H1 (cell line): ENCODE results near the gene DNAJC6. TPM values are rescaled to one million over a fixed set of nuclear protein-coding genes. Genes with fewer than 3 reads are reported as not detected.

ENCODE experiments used
- CTCF ChIA-PET: fragments of 300-600 bp; sonication (Branson Sonifier 250); formaldehyde crosslinking; loops from one replicate; lab custom pipeline; 2021; ENCODE audit not compliant: partially characterized antibody; lab: Charles Lee
- POLR2A ChIA-PET: fragments of 300-600 bp; sonication (Branson Sonifier 250); formaldehyde crosslinking; loops from one replicate; lab custom pipeline; 2021; ENCODE audit warnings: inconsistent platforms; ENCODE audit not compliant: partially characterized antibody; lab: Charles Lee
- DNase-seq, 2 experiments: peaks; one replicate each; pipeline versions ENCODE4 v3.0.0 to v3.0.0-alpha.2; 2010 to 2022; ENCODE audit warnings: low spot score in 2 of 2, low read depth in 1 of 2, mixed read lengths in 1 of 2
- FAIRE-seq: peaks from 2 replicates; lab custom pipeline; 2011; peaks lifted over from hg19 to GRCh38; lab: Jason Lieb, UNC
- H2AFZ ChIP-seq: 2 replicates; pipeline ENCODE4 v1.8.1; 2012; ENCODE audit warnings: low read length, inconsistent platforms
- H2AK5ac ChIP-seq: 2 replicates; pipeline ENCODE4 v1.6.1; 2013; ENCODE audit warnings: low read depth, low read length
- H2BK120ac ChIP-seq: replicated peaks from 2 replicates; pipeline ENCODE3; 2013; ENCODE audit warnings: low read depth, low read length, inconsistent platforms
- H2BK12ac ChIP-seq: 2 replicates; pipeline ENCODE4 v1.6.1; 2013; ENCODE audit warnings: low read depth, low read length
- H2BK15ac ChIP-seq: 2 replicates; pipeline ENCODE4 v1.6.1; 2013; ENCODE audit warnings: low read length
- H2BK20ac ChIP-seq: 2 replicates; pipeline ENCODE4 v1.6.1; 2013; ENCODE audit warnings: low read length
- H2BK5ac ChIP-seq: 2 replicates; pipeline ENCODE4 v1.6.1; 2013; ENCODE audit warnings: low read depth, low read length
- H3K14ac ChIP-seq: 2 replicates; pipeline ENCODE4 v1.6.1; 2013; ENCODE audit warnings: inconsistent platforms; ENCODE audit not compliant: insufficient read length
- H3K18ac ChIP-seq: 2 replicates; pipeline ENCODE4 v1.6.1; 2013; ENCODE audit warnings: low read length; ENCODE audit errors: extremely low read depth
- H3K23ac ChIP-seq: 2 replicates; pipeline ENCODE4 v1.6.1; 2013; ENCODE audit warnings: inconsistent platforms; ENCODE audit not compliant: insufficient read length
- H3K23me2 ChIP-seq: 2 replicates; pipeline ENCODE4 v1.6.1; 2013; ENCODE audit warnings: low read depth, low read length
- H3K27ac ChIP-seq: 2 replicates; pipeline ENCODE4 v1.6.1; 2011; ENCODE audit warnings: low read depth, low read length, inconsistent platforms
- H3K27me3 ChIP-seq, 4 experiments: replicated peaks in 1 of 4; 1 replicate in 1 of 4; 2 replicates in 3 of 4; pipeline versions ENCODE4 v1.6.1 to v1.8.1; 2011 to 2013; ENCODE audit warnings: low read length in 3 of 4, mild to moderate bottlenecking in 3 of 4, inconsistent platforms in 2 of 4, mixed read lengths in 2 of 4, moderate library complexity in 1 of 4; ENCODE audit not compliant: control insufficient read depth in 3 of 4, insufficient read depth in 3 of 4; ENCODE audit errors: extremely low read depth in 1 of 4
- H3K36me3 ChIP-seq, 4 experiments: 2 replicates each; pipeline versions ENCODE4 v1.6.1 to v1.8.1; 2011 to 2013; ENCODE audit warnings: mild to moderate bottlenecking in 4 of 4, low read length in 3 of 4, moderate library complexity in 2 of 4, control low read depth in 1 of 4, inconsistent platforms in 1 of 4; ENCODE audit not compliant: insufficient read depth in 4 of 4, control insufficient read depth in 2 of 4
- H3K4ac ChIP-seq: replicated peaks from 2 replicates; pipeline ENCODE3; 2013; ENCODE audit warnings: low read length, low read depth, mixed read lengths, inconsistent platforms; ENCODE audit not compliant: insufficient read length
- H3K4me1 ChIP-seq, 4 experiments: replicated peaks in 1 of 4; 1 replicate in 1 of 4; 2 replicates in 3 of 4; pipeline versions ENCODE4 v1.6.1 to v1.8.1; 2011 to 2013; ENCODE audit warnings: low read length in 3 of 4, inconsistent platforms in 2 of 4, mixed read lengths in 1 of 4; ENCODE audit not compliant: insufficient read depth in 4 of 4, control insufficient read depth in 3 of 4
- H3K4me2 ChIP-seq, 2 experiments: 2 replicates each; pipeline versions ENCODE4 v1.6.1 to v1.8.1; 2011 to 2013; ENCODE audit warnings: low read depth in 2 of 2, low read length in 2 of 2, control low read depth in 1 of 2, inconsistent platforms in 1 of 2, mild to moderate bottlenecking in 1 of 2; ENCODE audit not compliant: insufficient read depth in 1 of 2
- H3K4me3 ChIP-seq, 4 experiments: fragments of 200-600, 300-600 bp in 1 of 4; sonication (generic), shearing (Covaris generic), sonication (Bioruptor Twin) in 1 of 4; 2 replicates each; pipeline versions ENCODE4 v1.5.1 to v1.8.1; 2011 to 2016; ENCODE audit warnings: low read length in 4 of 4, low read depth in 3 of 4, control low read depth in 2 of 4, inconsistent platforms in 2 of 4, mild to moderate bottlenecking in 2 of 4, mixed read lengths in 1 of 4, moderate library complexity in 1 of 4; ENCODE audit not compliant: insufficient read depth in 2 of 4; ENCODE audit errors: extremely low read depth in 1 of 4
- H3K56ac ChIP-seq: replicated peaks from 2 replicates; pipeline ENCODE3; 2013; ENCODE audit warnings: low read depth, mild to moderate bottlenecking, mixed read lengths, low read length, inconsistent platforms; ENCODE audit not compliant: insufficient read length
- H3K79me1 ChIP-seq: 2 replicates; pipeline ENCODE4 v1.6.1; 2013; ENCODE audit warnings: low read depth, low read length, control low read depth
- H3K79me2 ChIP-seq, 2 experiments: 2 replicates each; pipeline versions ENCODE4 v1.6.1 to v1.8.1; 2012 to 2013; ENCODE audit warnings: low read length in 2 of 2, mild to moderate bottlenecking in 2 of 2, inconsistent platforms in 1 of 2; ENCODE audit not compliant: insufficient read depth in 2 of 2, control insufficient read depth in 1 of 2
- H3K9ac ChIP-seq, 4 experiments: replicated peaks in 1 of 4; 1 replicate in 1 of 4; 2 replicates in 3 of 4; pipeline versions ENCODE4 v1.6.1 to v1.8.1; 2011 to 2013; ENCODE audit warnings: low read depth in 3 of 4, low read length in 3 of 4, control low read depth in 2 of 4, mild to moderate bottlenecking in 2 of 4, moderate library complexity in 2 of 4, inconsistent platforms in 1 of 4; ENCODE audit errors: extremely low read depth in 1 of 4
- H3K9me3 ChIP-seq, 2 experiments: 2 replicates each; pipeline versions ENCODE4 v1.6.1 to v1.8.1; 2012 to 2013; ENCODE audit warnings: mild to moderate bottlenecking in 2 of 2, moderate library complexity in 2 of 2, control low read depth in 1 of 2, inconsistent platforms in 1 of 2, low read depth in 1 of 2, low read length in 1 of 2, mixed read lengths in 1 of 2; ENCODE audit not compliant: insufficient read depth in 2 of 2
- H4K20me1 ChIP-seq, 2 experiments: replicated peaks in 1 of 2; 2 replicates each; pipeline versions ENCODE3 to v1.8.1; 2011 to 2013; ENCODE audit warnings: inconsistent platforms in 2 of 2, low read length in 2 of 2, mild to moderate bottlenecking in 1 of 2; ENCODE audit not compliant: insufficient read depth in 2 of 2, control insufficient read depth in 1 of 2
- H4K5ac ChIP-seq: 2 replicates; pipeline ENCODE4 v1.6.1; 2013; ENCODE audit warnings: low read length, low read depth, mixed read lengths, inconsistent platforms; ENCODE audit not compliant: insufficient read length
- H4K8ac ChIP-seq: 2 replicates; pipeline ENCODE4 v1.8.0; 2013; ENCODE audit warnings: mild to moderate bottlenecking, moderate library complexity, low read length, inconsistent platforms; ENCODE audit not compliant: insufficient read depth; ENCODE audit errors: extremely low read depth
- H4K91ac ChIP-seq: replicated peaks from 2 replicates; pipeline ENCODE3; 2013; ENCODE audit warnings: low read length, mixed read lengths, inconsistent platforms; ENCODE audit not compliant: insufficient read length
- ASH2L ChIP-seq: fragments of 200-600, 300-600 bp; sonication (generic); IDR thresholded peaks from one replicate; pipeline ENCODE4 v1.7.1; 2017; ENCODE audit warnings: low read length
- CREB1 ChIP-seq: IDR thresholded peaks from 2 replicates; pipeline ENCODE4 v1.6.1; 2012; ENCODE audit warnings: inconsistent platforms
- HDAC6 ChIP-seq: IDR thresholded peaks from one replicate; pipeline ENCODE4 v1.7.1; 2012; ENCODE audit warnings: low read depth, mild to moderate bottlenecking, inconsistent platforms, low read length, moderate library complexity
- JUND ChIP-seq: IDR thresholded peaks from 2 replicates; pipeline ENCODE4 v1.6.1; 2011; ENCODE audit warnings: mild to moderate bottlenecking, improper control_type of control experiment, low read length
- NRF1 ChIP-seq: IDR thresholded peaks from 2 replicates; pipeline ENCODE4 v1.6.1; 2011; ENCODE audit warnings: mild to moderate bottlenecking, low read depth, low read length, improper control_type of control experiment
- POLR2AphosphoS5 ChIP-seq: IDR thresholded peaks from 2 replicates; pipeline ENCODE4 v1.6.1; 2011; ENCODE audit warnings: low read depth, low read length
- RAD21 ChIP-seq, 2 experiments: IDR thresholded peaks in 1 of 2; conservative IDR thresholded peaks in 1 of 2; 2 replicates each; pipeline ENCODE4 v1.6.1; 2011; ENCODE audit warnings: low read depth in 2 of 2, low read length in 2 of 2, improper control_type of control experiment in 1 of 2, inconsistent platforms in 1 of 2, mild to moderate bottlenecking in 1 of 2, moderate library complexity in 1 of 2
- YY1 ChIP-seq: IDR thresholded peaks from 2 replicates; pipeline ENCODE4 v1.6.1; 2011; ENCODE audit warnings: low read depth, mild to moderate bottlenecking, low read length
- WGBS, 2 experiments: shearing (Covaris generic) in 1 of 2; methylation state at CpG; one replicate each; pipeline versions ENCODE4 v1.1.6 to v1.1.7; 2013 to 2015; ENCODE audit warnings: low lambda C conversion rate in 2 of 2, mixed read lengths in 2 of 2, inconsistent platforms in 1 of 2, low coverage in 1 of 2, missing lambda C conversion rate in 1 of 2; ENCODE audit not compliant: insufficient replicate concordance in 2 of 2, insufficient coverage in 1 of 2, insufficient read length in 1 of 2; ENCODE audit errors: extremely low coverage in 1 of 2, missing lambda C conversion rate in 1 of 2; 5-methylcytosine and 5-hydroxymethylcytosine counted together
- polyA plus RNA-seq, 7 experiments: library from polyadenylated mRNA; depleted of rRNA in 3 of 7; stranded (reverse) in 5 of 7; unstranded in 2 of 7; fragments of >200 nt in 5 of 7; fragments of 200-250 nt in 2 of 7; gene quantifications; 1 replicate in 5 of 7; 2 replicates in 1 of 7; 4 replicates in 1 of 7; pipeline versions ENCODE4 v1.2.1 to v1.2.3, GENCODE V29; 2011 to 2013; ENCODE audit warnings: missing spikeins in 2 of 7, mixed read lengths in 2 of 7
- total RNA-seq: library from RNA; stranded (reverse); fragmentation: NEBNext Ultra II Directional; extraction: Animal tissue kit (Norgen Biotek cat#: 25700); gene quantifications from 2 replicates; pipeline ENCODE4 v1.2.1, GENCODE V29; 2021
- TF ChIP-seq, protein P1 (sequence below): IDR thresholded peaks from 2 replicates; pipeline ENCODE4 v1.6.1; 2012; ENCODE audit warnings: low read length, inconsistent platforms
- TF ChIP-seq, protein P2 (sequence below): IDR thresholded peaks from 2 replicates; pipeline ENCODE4 v1.6.1; 2012; ENCODE audit warnings: inconsistent platforms

Gene DNAJC6
- total and polyA plus RNA-seq, 2 of the 8 experiments (the other 6 are each of a cell fraction or from before 2014, with no cell fraction given) = 1.6 to 3.0 TPM

DNA sequence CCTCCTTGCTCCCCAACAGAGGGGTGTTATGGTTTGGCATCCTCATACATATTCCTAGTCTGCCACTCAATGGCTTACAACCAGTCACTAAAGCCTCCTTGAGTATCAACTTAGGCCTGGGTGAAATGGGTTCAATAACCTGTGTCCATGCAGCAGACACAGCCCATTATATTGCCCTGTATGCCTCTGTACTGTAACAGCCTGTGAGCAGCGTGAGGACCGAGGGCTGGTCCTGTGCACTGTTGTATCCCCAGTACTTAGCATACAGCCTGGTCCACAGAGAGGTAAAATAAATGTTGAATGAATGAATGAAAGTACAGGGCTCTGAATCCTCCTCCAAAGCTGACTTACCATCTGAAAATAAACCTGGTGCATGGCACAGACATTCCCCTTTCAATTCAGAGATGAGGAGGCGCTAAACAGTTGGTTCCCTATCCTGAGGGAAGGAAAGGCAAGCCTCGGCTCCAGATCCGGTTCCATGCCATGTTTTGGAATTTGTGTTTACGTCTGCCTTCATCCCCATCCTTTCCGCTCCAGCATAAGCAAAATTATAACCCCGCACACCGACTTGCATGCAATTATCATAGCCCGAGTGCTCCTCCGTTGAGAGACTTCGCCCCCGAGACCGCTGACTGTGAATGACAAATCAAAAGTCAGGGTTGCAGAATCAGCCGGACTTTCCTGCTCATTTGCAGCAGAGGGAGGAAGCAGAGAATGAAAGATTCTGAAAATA is 45.0 kb upstream of the DNAJC6 start:
- no peak overlapping the region for H2BK120ac ChIP-seq
- H3K4ac ChIP-seq = no peak overlapping the region
- POLR2A ChIA-PET = interaction anchor here (0.8 to 1.4 kb wide), 4 partner anchors 9 to 45 kb away, joined by 3 to 8 read pairs (median 4); partner anchors contain the start of gene DNAJC6
- H3K79me2 ChIP-seq = no peaks in the 10 kb centered on the region
- H3K36me3 ChIP-seq = no peaks in the 10 kb centered on the region
- H3K4me3 ChIP-seq = peak overlapping the region; percentile 49 to 73 (median 64); a peak in 7 of 8 replicates
- no peak overlapping the region for H2BK12ac ChIP-seq
- no peak overlapping the region for H2BK15ac ChIP-seq
- no peak overlapping the region for H3K14ac ChIP-seq
- peaks cover 4% of the 10 kb centered on the region for H3K23me2 ChIP-seq
- H3K18ac ChIP-seq = no peak overlapping the region
- CTCF ChIA-PET = interaction anchor here (0.6 to 3.8 kb wide), 5 partner anchors 10 to 423 kb away, joined by 3 to 15 read pairs (median 3); no protein-coding TSS in a partner anchor
- no peak overlapping the region for H2BK5ac ChIP-seq
- no peak overlapping the region for H3K9ac ChIP-seq
- no peaks in the 10 kb centered on the region for H3K79me1 ChIP-seq
- peak overlapping the region; percentile 59 to 73 for H3K4me2 ChIP-seq
- no peak overlapping the region for H4K91ac ChIP-seq
- H2BK20ac ChIP-seq = no peak overlapping the region
- DNase-seq (peak in 1 of 2 experiments; percentile 81), FAIRE-seq (no peak)
- no peaks in the 10 kb centered on the region; a peak in 3 of 7 replicates for H3K27me3 ChIP-seq
- no peaks in the 10 kb centered on the region for H3K9me3 ChIP-seq
- no peak overlapping the region for H3K23ac ChIP-seq
- no peak overlapping the region for H2AK5ac ChIP-seq
- H4K20me1 ChIP-seq = no peaks in the 10 kb centered on the region
- peaks cover 0 to 5% (median 3%) of the 10 kb centered on the region in 4 experiments; a peak in 5 of 7 replicates for H3K4me1 ChIP-seq
- H4K5ac ChIP-seq = no peak overlapping the region
- no peak overlapping the region for H4K8ac ChIP-seq
- no peak overlapping the region for H3K56ac ChIP-seq
- H2AFZ ChIP-seq = 0 out of 2 replicates have a peak overlapping the region, but pooled peaks have one; percentile 11
- H3K27ac ChIP-seq = no peak overlapping the region
- WGBS, 2 experiments = 12% methylated on average over 15 of the region's 15 CpGs; no CpG with 5 or more reads in 1 of the 2 experiments
- TF ChIP-seq NRF1 (no peak), CREB1 (0 out of 2 replicates have a peak, but pooled peaks have one; percentile 27), JUND (no peak), RAD21 (IDR thresholded peaks at IDR 0.05 in 1 of 2, conservative IDR thresholded peaks at IDR 0.05 in 1 of 2; ENCODE audit: low read depth in 2 of 2, low read length in 2 of 2) (0 out of 4 replicates have a peak, but pooled peaks of 1 of the 2 experiments have one; percentile 7), ASH2L (peak; percentile 55), HDAC6 (no peak), YY1 (peak; percentile 56), POLR2AphosphoS5 (no peak)
- TF ChIP-seq, protein P1, sequence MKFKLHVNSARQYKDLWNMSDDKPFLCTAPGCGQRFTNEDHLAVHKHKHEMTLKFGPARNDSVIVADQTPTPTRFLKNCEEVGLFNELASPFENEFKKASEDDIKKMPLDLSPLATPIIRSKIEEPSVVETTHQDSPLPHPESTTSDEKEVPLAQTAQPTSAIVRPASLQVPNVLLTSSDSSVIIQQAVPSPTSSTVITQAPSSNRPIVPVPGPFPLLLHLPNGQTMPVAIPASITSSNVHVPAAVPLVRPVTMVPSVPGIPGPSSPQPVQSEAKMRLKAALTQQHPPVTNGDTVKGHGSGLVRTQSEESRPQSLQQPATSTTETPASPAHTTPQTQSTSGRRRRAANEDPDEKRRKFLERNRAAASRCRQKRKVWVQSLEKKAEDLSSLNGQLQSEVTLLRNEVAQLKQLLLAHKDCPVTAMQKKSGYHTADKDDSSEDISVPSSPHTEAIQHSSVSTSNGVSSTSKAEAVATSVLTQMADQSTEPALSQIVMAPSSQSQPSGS = peak; percentile 46; the same call in 1 of the 2 replicates
- TF ChIP-seq, protein P2, sequence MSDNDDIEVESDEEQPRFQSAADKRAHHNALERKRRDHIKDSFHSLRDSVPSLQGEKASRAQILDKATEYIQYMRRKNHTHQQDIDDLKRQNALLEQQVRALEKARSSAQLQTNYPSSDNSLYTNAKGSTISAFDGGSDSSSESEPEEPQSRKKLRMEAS = peak; percentile 56; the same call in 1 of the 2 replicates
